ENCODE data around the gene PHF23. TPM values are rescaled to one million over a fixed set of nuclear protein-coding genes. Genes with fewer than 3 reads are reported as not detected.

PHF23 gene
- total RNA-seq, 1 donor: 40.3 TPM

DNA sequence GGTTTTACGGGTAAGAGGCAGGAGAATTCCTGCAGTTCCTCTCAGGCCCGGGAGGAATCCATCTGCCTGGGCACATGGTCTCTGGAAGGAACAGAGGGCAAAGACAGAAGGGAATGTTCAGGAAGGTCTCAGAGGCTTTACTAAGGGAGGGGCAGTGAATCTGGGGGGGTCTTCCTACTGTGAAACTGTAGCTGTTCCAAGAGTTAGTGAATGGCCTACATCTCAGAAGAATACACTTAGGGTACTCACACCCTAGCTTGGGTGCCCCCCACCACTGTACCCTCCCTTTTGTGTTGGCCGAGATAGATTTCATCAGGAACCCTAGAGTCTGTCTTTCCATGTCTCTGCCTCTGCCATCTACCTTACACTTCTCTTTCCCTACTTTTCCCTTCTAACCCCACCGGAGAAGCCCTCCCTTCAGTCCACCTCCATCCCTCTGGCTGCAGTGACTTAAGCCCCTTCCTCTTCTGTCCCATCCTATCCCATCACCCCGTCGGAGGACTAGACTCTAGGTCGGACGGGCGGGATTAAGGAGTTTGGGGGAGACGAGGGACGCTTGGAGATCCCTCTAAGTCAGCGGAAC, 19.9 kb downstream of the PHF23 start:
- no peak for DNase-seq (ENCODE audit: low read depth)
- H3K4me3 ChIP-seq (ENCODE audit: low read depth, low read length): peak overlapping the region; percentile 81
- TF ChIP-seq, protein P1, sequence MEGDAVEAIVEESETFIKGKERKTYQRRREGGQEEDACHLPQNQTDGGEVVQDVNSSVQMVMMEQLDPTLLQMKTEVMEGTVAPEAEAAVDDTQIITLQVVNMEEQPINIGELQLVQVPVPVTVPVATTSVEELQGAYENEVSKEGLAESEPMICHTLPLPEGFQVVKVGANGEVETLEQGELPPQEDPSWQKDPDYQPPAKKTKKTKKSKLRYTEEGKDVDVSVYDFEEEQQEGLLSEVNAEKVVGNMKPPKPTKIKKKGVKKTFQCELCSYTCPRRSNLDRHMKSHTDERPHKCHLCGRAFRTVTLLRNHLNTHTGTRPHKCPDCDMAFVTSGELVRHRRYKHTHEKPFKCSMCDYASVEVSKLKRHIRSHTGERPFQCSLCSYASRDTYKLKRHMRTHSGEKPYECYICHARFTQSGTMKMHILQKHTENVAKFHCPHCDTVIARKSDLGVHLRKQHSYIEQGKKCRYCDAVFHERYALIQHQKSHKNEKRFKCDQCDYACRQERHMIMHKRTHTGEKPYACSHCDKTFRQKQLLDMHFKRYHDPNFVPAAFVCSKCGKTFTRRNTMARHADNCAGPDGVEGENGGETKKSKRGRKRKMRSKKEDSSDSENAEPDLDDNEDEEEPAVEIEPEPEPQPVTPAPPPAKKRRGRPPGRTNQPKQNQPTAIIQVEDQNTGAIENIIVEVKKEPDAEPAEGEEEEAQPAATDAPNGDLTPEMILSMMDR (IDR thresholded peaks at IDR 0.05; ENCODE audit: insufficient read depth, low read length): no peak

DNA sequence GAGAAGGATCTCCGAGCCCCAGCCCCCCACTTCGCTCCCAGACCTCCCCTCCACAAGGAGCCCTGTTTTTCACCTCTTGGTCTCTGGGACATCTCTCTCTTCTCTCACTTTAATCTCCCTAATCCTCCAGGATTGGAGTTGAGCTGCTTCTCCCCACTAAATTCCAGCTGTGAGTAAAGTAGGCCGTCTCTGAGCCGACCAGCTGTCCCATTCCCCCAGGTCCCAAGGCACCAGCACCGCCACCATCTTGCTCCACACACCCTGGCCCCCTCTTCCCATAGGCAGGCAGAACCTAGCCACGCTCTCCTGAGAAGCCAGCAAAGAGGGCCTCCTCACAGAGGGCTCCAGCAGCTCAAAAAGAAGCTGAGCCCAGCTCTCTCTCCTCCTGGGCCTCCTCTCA, 20.5 kb downstream of the PHF23 start:
- TF ChIP-seq, protein P1 (IDR thresholded peaks at IDR 0.05; ENCODE audit: insufficient read depth, low read length): no peak
- no peak for DNase-seq (ENCODE audit: low read depth)
- no peak overlapping the region for H3K4me3 ChIP-seq (ENCODE audit: low read depth, low read length)

DNA sequence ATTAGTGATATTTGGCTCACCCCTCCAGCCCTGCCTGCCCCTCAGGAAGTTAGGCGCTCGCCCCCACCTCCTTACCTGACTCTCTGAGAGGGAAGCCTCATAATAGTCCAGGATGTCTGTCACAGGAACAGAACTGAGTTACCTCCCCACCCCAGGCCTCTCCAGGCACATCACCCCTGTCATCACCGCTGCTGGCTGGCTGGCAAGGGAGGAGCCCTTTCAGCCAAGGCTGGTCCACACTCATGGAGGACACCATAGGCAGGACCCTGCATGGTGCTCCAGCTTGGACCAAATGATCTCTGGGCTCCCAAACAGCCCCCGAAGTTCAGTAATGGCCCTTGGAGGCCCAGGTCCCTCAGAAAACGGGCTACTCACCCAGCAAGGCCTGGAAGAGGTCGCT, 21.1 kb downstream of the PHF23 start:
- no peak for DNase-seq (ENCODE audit: low read depth)
- no peak overlapping the region for H3K4me3 ChIP-seq (ENCODE audit: low read depth, low read length)
- TF ChIP-seq, protein P1 (IDR thresholded peaks at IDR 0.05; ENCODE audit: insufficient read depth, low read length): no peak

DNA sequence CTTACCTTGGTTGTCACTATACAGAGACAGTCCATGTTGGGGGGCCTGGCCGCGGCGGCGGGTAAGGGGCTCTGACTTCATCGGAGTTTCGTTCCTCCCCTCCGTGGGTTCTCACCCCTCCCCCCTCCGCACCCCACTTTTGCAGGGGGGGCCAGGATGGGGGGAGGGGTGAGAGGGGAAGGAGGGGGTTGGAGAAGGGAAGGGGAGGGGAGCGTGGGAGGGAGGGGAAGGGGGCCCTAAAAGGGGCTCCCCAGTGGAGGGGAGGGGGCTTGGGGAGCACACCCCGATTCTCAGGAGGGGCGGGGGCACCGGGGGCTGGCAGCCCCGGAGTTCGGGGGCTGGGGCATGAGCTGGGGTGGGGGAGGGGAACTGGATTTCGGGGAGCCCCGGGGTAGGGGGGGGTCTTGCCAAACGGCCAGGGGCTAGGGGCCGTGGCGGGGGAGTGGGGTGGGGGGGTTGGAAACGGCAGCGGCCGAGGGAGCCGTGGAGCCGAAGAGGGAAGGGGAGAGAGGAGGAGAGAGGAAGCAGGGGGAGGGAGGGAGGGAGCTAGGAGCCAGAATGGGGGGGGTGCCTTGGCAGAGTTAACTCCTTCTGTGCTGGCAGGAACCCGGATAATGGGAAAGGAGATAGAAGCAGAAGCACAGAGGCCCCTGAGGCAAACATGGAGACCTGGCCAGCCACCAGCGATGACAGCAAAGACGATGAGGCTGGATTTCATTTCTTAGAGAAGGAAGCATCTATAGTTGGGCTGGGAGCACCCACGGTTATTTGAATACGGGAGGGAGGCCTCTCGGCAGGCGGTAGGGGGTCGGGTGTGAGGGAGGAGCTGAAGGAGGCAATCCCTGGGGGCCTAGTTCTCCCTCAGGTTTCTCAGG, 21.9 kb downstream of the PHF23 start:
- DNase-seq (ENCODE audit: low read depth): peak; percentile 78
- H3K4me3 ChIP-seq (ENCODE audit: low read depth, low read length): peak overlapping the region; percentile 72
- TF ChIP-seq, protein P1 (IDR thresholded peaks at IDR 0.05; ENCODE audit: insufficient read depth, low read length): no peak

DNA sequence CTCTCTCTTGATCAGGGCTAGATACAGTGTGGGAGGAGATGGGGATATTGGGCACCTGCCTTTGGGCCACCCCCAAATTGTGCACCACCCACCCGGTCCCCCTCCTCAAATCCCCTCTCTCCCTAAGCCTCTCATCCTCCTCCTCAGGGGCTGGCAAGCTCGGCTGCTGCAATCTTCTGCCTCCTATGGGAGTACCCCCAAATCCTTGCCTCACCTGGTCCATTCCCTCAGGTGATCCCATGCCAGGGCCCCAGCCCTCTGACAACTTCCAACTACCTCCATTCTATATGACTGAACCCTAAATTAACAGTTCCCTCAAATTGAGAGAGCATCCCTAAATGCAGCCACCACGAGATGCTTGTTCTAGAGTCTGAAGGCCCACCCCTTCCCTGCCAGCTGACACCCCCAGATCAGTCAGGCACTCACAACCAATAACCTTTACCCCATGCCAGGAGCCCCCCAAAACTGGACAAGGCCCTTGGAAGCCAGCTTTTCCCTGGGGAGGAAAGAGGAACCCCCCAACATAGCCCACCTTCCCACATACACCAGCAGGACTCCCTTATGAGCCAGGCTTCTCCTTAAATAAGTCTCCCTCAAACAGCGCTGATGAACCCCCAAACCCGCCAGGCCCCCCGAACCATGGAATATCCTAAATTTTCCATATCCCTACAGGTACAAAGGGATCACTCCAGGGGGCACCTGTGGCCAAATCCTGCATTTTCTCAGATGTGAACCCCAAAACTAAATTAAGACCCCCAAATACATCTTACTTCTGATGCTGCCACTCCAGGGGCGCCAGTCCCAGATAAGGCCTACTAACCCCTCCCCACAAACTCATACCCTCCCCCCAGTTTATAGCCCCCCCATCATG, 22.8 kb downstream of the PHF23 start:
- peak overlapping the region; percentile 72 for H3K4me3 ChIP-seq (ENCODE audit: low read depth, low read length)
- TF ChIP-seq, protein P1 (IDR thresholded peaks at IDR 0.05; ENCODE audit: insufficient read depth, low read length): no peak
- DNase-seq (ENCODE audit: low read depth): no peak

DNA sequence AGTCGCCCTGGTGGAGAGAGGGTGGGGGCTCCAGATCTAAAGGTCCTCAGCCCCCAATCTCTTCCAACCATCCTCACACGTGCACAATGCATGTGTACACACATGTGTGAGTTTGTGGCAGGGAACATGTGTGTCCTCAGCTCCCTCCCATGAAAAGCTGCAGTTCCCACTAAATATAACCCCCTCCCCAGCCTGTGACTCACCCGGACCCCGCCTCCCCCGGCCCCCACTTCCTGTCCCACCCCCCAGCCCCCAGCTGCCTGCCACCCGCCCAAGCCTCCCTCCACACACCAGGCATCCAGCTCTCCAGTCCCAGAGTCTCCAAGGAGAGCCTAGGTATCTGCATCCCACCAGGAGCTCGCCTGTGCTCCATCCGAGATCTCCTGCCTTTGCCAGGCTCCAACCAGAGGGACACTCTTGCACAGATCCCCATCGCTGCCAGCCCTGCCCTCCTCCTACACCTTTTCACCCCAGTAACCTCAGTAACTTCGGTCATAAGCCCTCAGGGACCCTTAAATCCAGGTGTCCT, 23.5 kb downstream of the PHF23 start:
- H3K4me3 ChIP-seq (ENCODE audit: low read depth, low read length): peak overlapping the region; percentile 72
- DNase-seq (ENCODE audit: low read depth): no peak
- TF ChIP-seq, protein P1 (IDR thresholded peaks at IDR 0.05; ENCODE audit: insufficient read depth, low read length): no peak
